NCI-H1048 (cell line): ENCODE measurements around the gene ZBED5.
"Not testable (repeated sequence)": the region's sequence is repeated elsewhere in the genome, so short reads cannot be mapped to it uniquely, and the experiment has no call there.

Experiments used
- DNase-seq: peaks from one replicate; lab custom pipeline; 2025; lab: John Stamatoyannopoulos, UW

Gene ZBED5

DNA sequence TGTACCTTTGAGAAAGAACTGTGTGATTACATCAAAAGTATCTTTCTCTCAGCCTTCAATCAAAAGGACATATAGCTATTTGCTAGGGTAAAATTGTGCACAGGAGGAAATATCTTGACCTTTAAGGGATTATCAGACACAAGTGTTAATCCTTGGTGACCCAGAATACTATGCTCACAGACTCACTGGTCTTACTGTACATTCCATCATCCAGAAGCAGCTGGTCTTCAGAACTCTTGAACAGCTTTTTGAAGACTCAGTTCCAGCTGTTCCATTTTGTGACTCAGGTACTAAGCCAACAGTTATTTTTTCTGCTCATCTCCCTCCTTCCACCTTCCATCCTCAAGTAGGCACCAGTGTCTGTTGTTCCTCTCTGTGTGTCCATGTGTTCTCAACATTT, 19.8 kb downstream of the ZBED5 start:
- no peak for DNase-seq

DNA sequence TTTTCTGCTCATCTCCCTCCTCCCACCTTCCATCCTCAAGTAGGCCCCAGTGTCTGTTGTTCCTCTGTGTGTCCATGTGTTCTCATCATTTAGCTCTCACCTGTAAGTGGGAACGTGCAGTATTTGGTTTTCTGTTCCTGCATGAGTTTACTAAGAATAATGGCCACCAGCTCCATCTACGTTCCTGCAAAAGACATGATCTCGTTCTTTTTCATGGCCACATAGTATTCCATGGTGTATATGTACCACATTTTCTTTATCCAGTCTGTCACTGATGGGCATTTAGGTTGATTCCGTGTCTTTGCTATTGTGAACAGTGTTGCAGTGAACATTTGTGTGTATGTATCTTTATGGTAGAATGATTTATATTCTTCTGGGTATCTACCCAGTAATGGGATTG, 21.0 kb downstream of the ZBED5 start:
- not testable (repeated sequence) for DNase-seq

DNA sequence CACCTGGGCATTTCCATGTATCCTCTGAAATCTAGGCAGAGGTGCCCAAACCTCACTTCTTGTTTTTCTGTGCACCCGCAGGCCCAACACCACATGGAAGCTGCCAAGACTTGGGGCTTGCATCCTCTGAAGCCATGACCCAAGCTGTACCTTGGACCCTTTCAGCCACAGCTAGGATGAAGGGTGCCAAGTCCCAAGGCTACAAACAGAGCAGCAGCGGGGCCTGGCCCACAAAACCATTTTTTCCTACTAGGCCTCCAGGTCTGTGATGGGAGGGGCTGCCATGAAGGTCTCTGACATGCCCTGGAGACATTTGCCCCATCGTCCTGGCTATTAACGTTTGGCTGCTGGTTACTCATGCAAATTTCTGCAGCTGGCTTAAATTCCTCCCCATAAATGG, 28.7 kb downstream of the ZBED5 start:
- DNase-seq: no peak

DNA sequence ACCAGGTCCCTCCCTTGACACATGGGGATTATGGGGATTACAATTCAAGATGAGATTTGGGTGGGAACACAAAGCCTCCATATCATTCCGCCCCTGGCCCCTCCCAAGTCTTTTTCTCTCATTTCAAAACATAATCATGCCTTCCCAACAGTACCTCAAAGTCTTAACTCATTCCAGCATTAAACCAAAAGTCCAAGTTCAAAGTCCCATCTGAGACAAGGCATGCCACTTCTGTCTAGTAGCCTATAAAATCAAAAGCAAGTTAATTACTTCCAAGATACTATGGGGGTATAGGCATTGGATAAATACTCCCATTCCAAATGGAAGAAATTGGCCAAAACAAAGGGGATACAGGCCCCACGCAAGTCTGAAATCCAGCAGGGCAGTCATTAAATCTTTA, 29.5 kb downstream of the ZBED5 start:
- no peak for DNase-seq

DNA sequence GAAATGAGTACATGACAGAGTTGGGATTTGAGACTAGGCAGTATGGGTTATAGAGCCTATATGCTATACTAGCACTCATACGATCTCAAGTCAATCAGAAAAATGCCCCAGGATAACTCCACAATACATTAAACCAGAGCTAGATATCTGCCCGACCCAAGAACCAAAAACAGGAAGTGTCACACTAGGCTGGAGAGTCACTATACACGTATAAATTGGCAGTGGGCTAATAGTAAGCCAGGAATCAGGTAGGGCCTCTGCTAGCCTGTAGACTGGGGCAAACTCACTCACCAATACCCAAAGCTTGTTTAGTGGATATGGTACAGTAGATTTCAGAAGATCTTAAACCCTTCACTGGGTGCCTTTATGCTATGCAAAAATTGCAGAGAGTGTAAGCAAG, 33.0 kb downstream of the ZBED5 start:
- no peak for DNase-seq

DNA sequence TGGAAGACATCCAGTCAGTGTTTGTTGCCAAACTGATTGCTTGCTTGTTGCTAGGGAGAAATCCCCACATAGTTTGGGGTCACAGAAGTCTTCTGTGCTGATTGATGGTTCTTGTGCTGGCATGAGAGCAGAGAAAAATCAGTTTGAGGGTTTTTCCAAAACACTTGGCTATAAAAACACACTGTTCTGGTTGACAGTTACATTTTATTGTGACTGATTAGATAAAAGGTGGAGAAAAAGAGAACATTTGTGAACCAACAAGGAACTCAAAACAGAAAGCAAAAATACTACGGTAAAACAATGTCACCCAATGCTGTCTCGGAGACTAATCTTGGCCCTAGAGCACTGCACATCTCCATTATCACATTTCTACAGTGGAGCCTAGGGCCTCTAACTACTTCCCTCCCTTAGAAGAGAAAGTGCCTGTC, 34.7 kb downstream of the ZBED5 start:
- no peak for DNase-seq

DNA sequence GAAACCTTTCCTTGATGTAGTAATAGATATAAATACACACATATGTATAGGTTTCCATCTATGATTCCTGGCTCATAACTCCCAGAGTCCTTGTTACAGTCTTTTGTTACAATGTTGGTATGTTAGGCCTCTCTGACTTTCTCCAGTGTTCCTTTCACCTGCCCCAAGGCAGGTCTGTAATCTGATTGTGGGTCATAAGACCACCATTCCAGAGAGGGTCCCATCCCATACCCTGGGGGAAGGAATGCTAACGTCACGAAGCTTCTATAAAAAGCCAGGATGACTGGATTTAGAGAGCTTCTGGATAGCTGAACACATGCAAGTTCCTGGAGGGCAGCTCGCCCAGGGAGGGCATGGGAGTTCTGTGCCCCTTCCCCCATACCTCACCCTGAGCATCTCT, 35.4 kb downstream of the ZBED5 start:
- not testable (repeated sequence) for DNase-seq

DNA sequence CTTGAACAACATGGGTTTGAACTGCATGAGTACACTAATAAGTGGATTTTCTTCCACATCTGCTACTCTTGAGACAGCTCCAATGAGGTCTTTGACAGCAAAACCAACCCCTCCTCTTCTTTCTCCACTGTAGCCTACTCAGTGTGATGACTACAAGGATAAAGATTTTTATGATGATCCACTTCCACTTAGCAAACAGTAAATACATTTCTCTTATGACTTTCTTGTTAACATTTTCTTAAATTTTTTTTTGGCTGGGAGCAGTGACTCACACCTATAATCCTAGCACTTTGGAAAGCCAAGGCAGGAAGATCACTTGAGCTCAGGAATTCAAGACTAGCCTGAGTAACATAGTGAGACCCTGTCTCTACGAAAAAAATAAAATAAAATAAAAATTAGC, 39.3 kb downstream of the ZBED5 start:
- DNase-seq: no peak

DNA sequence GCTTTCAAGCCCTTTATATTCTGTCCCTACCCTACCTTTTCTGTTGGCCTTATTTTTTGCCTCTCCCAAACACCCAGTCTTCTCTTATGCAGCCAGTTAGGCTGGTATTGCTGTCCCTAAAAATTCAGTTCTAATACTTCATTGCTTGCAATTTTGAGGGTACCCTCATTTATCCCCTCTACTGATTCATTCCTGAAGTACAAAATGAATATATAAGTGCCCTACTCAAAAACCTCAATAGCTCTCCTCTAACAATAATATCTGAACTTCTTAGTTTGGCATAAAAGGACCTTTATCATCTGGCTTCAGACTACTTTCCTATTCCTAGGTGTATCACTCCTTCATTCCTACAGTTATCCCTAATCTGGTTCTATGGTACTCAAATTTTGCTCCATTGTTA, 43.9 kb downstream of the ZBED5 start:
- DNase-seq: no peak

DNA sequence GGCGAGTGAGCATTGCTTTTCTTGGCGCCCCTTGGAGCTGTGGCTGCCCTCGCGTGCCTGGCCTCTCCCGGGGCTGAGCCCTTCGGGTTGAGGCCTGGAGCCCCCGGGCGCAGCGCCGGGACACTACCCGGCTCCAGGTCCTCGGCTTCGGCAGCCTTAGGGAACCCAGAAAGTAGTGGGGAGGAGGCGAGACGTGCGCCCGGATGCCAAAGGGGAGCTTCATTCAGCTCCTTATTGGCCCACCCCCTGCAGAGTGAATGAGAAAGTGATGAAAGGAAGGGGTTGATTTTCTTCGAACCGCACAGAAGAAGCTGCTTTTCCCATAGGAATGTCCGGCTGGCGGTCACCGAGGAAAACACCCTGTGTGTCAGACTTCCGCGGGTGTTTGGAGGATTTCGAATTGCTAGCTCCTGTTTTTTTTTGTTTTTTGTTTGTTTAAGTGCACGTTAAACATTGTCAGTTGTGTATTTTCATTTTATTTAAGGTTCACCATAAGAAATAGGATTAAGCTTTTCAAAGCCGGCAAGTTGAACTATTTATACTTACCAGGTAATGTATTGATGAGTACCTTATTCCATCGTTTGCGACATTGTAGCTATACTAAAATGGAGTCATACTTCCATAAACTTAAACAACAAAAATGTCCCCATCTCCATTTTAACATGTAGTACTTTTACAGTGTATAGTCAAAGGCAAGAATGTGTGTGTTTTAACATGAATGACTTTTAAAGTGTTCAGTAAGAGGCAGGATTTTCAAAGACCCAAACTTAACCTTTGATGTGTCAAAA, 48.3 kb downstream of the ZBED5 start:
- no peak for DNase-seq

DNA sequence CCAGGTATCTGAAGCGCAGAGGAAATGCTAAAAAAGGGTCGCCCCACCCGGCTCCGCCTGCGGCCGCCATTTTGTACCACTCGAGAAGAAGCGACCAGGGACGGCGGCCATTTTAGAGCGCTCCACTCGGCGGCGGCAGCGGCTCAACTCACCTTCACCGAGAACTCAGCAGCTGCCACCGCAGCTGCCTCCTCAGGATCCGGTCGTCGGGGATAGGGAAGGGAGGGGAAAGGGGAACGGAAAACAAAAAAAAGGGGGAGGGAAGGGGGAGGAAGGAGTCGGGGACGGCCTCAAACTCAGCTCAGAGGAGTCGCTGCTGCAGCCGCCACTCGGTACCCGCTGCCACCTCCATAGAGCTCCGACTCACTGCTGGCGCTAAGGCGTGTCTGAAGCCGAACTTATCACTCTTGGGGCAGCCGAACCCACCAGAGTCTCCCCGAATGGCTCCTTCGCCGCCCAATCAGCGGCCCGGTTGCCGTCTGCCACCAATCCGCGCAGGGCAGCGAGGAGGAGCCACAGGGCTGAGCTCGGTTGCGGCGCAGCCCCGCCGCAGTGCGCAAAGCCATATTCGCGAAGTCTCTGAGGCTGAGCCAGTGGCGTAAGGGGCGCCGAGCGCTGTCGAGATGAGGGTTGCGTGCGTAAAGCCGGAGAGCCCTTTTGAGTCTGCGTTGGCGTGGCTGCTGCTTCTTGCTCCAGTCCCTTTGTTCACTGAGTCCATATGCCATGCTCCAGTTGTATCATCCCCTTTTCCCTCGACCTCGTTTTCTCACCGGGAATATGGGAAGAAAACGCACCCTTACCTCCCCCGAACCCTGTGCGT, 49.1 kb downstream of the ZBED5 start, which contains the start of gene EIF4G2:
Gene EIF4G2 (minus strand): TSS at position 374 of the 820 bp plus-strand sequence.
- DNase-seq: peak; percentile 91

DNA sequence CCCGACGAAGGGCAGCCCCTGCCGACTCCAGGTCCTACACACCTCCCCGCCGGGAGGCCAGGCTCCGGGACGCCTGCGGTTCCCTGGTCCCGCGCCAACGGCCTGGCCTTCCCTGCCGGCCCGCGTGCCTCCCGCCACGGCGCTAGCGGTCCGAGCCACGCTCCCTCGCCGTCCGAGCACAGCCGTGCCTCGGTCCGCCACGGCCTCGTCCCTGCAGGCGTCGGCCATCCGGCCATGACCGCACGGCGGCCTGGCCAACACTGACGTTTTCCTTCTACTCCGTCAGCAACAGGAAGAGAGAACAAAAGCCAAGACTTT, 49.7 kb downstream of the ZBED5 start:
- no peak for DNase-seq

DNA sequence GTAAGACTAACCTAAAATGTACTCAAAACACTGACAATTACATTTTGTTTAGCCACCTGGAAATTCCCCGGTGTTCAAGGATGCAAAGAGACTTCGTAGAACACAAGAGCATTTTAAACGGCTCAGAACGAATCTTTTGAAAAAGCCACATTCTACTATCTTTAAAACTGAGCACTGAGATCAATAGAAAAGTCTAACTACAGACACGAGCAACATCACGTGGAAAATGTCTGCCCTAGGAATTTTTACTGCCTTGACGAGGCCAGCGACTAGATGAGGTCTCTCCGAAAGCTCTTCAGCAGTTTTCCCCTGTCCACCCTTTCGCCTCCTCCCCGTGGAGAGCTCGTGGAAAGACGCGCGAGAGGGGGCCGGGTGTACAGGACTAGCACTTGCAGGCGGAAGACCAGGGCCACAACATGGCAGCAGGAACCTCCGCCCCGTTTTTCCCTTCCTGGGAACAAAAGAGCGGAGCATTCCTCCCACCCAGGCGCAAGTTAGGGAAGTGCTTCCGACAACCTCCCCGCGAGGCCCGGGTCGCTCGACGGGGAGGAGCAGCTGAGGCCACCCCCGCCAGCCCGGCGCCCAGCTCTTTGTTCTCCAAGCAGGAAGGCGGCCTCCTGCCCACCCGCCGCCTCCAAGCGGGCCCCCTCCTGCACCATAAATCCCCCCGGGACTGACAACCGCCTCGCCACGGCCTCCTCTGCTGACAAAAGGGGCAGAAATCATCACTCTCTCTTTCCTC, 50.2 kb downstream of the ZBED5 start:
- DNase-seq: no peak

DNA sequence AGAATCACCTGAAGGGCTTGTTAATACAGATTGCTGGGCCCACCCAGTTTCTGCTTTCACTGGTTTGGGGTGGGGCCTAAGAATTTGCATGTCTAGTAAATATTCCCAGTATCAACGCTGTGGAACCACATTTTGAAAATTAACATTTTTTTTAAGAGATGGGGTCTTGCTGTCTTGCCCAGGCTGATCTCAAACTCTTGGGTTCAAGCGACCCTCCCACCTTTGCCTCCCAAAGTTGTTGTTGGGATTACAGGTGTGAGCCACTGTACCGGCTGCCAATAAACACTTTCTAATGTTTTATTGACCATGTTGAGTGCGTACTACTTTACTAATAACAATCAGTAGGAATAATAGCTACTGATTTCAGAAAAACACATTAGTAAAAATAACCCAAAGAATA, 51.6 kb downstream of the ZBED5 start:
- DNase-seq: no peak

DNA sequence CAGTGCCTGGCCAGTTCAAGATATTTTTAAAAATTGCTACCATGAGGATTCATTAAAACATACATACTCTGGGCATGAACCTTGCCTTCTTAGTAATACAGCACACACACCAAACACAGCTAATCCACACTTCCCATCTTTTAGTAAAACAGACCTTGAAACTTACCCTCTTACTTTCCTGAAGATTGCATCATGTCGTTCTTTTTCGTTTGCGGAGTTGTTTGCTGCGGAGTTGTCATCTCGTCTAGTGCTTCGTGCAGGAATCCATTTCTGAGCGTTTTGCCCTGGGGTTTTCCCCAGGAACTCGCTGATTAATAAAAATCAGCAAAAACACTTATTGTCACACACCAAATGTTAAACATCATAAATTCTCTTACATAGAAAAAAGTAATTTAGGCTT, 52.1 kb downstream of the ZBED5 start:
- no peak for DNase-seq

DNA sequence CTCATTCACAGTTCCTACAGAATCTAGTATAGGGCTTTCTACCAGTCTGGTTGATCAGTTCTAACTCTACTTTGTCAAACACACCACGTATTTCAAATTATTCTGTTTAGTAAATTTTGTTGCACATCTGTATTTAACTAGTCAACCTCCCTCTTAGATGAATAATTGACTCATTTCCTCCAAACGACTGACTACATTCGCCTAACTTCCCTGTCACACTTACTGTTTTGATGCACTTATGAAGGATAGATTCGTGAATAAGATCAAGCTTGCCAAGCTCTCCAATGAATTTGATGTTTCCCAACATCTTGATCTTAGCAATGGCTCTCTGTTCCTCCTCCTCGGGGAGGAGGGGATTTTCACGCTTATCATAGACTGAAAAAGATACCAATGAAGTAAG, 54.2 kb downstream of the ZBED5 start:
- DNase-seq: no peak
